Parathyroid adenoma (tissue), 2 donors: Measurements from ENCODE around the gene TREH.

Source experiments
- H2AFZ ChIP-seq: fragments of 300-600 bp; sonication (generic); one replicate; pipeline ENCODE4 v1.7.0; 2017; ENCODE audit warnings: antibody characterized with exemption, mild to moderate bottlenecking
- H3K27ac ChIP-seq: fragments of 300-600 bp; sonication (generic); one replicate; pipeline ENCODE4 v1.7.0; 2017
- H3K27me3 ChIP-seq: fragments of 300-600 bp; sonication (generic); one replicate; pipeline ENCODE4 v1.7.0; 2017; ENCODE audit warnings: low read length; ENCODE audit not compliant: control insufficient read depth, insufficient read depth
- H3K36me3 ChIP-seq: fragments of 300-600 bp; sonication (generic); one replicate; pipeline ENCODE4 v1.7.0; 2017; ENCODE audit warnings: low read length; ENCODE audit not compliant: control insufficient read depth, insufficient read depth
- H3K4me1 ChIP-seq: fragments of 300-600 bp; sonication (generic); one replicate; pipeline ENCODE4 v1.7.0; 2017; ENCODE audit warnings: control low read depth
- H3K4me2 ChIP-seq: fragments of 300-600 bp; sonication (generic); one replicate; pipeline ENCODE4 v1.7.0; 2017; ENCODE audit warnings: low read length
- H3K4me3 ChIP-seq: fragments of 300-600 bp; sonication (generic); one replicate; pipeline ENCODE4 v1.7.0; 2017; ENCODE audit warnings: low read depth, low read length
- H3K79me2 ChIP-seq: fragments of 300-600 bp; sonication (generic); one replicate; pipeline ENCODE4 v1.7.0; 2017; ENCODE audit warnings: control low read depth
- H3K9ac ChIP-seq: fragments of 300-600 bp; sonication (generic); one replicate; pipeline ENCODE4 v1.7.0; 2017; ENCODE audit warnings: mild to moderate bottlenecking
- H3K9me3 ChIP-seq: fragments of 300-600 bp; sonication (generic); one replicate; pipeline ENCODE4 v1.7.0; 2017; ENCODE audit warnings: low read length; ENCODE audit not compliant: control insufficient read depth
- CTCF ChIP-seq: fragments of 300-600 bp; sonication (generic); IDR thresholded peaks from one replicate; pipeline ENCODE4 v1.7.0; 2017; ENCODE audit warnings: antibody characterized with exemption, mild to moderate bottlenecking
- donor health status: primary hyperparathyroidism.

Gene TREH

DNA sequence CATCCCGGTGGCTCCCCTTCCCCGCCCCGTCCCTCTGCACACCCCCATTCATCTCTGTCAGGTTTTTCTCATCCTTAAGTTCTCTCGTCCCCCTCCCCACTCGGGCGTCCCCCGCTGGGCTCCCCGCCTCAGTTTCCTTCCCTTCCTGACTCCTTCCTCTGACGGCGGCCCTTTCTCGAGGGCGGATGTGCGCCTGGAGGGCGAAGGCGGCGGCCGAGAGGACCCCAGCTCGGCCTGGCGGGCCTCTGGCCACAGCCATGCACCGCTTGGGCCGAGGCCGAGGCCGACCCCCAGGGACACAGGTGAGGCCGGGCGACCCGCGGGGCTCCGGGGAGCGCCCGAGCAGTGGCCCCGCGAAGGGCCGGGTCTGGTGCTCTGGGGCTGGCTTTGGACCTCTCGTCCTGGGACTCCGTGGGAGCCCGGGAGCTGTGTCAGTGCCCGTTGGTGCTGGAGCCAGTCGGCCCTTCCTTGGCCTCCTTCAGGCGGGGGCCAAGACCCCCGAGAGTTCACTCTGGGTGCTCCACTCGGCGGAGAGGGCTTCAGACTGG is 69.2 kb downstream of the TREH start:
- peak overlapping the region; percentile 27 for H3K4me3 ChIP-seq
- no peaks in the 10 kb centered on the region for H3K27me3 ChIP-seq
- peak overlapping the region; percentile 56 for H3K27ac ChIP-seq
- no peak overlapping the region for H3K9ac ChIP-seq
- no peaks in the 10 kb centered on the region for H3K4me1 ChIP-seq
- TF ChIP-seq CTCF: no peak
- H3K4me2 ChIP-seq: peak overlapping the region; percentile 22
- H3K79me2 ChIP-seq: no peaks in the 10 kb centered on the region
- peak overlapping the region; percentile 50 for H2AFZ ChIP-seq
- H3K9me3 ChIP-seq: no peaks in the 10 kb centered on the region
- no peaks in the 10 kb centered on the region for H3K36me3 ChIP-seq

DNA sequence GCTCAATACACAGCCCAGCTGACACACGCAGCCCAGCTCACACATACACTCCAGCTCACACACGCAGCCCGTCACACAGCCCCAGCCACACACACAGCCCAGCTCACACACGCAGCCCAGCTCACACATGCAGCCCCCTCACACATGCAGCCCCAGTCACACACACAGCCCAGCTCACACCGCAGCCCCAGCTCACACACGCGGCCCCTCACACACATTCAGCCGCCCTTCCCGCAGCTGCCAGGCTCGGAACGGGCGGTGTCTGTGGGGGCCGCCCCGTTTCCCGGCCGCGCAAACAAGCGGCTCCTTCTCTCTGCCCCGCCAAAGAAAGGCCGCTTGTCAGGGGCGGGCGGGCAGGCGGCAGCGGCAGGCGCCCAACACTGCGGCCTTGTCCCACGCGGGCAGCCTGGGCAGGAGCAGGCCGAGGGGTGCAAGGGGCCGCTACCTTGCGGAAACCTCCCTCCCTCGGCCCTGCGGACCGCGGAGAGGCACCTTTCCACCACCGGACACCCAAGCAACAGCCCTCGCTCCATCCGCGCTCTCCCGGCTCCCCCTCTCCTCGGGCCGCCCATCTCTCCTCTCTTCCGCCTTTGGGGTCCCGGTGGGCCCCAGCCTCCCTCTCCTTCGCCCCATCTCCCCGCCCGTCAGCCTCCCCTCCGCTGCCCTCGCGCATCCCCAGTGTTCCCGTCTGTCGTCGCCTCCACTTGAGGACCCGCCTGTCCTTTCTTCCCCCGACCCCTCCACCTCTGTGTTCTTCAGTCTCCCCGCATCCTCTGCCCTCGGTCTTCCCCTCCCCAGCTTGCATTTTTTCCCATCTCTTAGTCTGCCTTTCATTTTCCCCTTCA is 69.8 kb downstream of the TREH start:
- Histone ChIP-seq H2AFZ (no peak overlapping the region), H3K4me2 (peak overlapping the region; percentile 22), H3K4me3 (peak overlapping the region; percentile 27), H3K36me3 (no peaks in the 10 kb centered on the region), H3K79me2 (no peaks in the 10 kb centered on the region), H3K27me3 (no peaks in the 10 kb centered on the region), H3K9ac (no peak overlapping the region), H3K27ac (peak overlapping the region; percentile 56), H3K9me3 (no peaks in the 10 kb centered on the region), H3K4me1 (no peaks in the 10 kb centered on the region)
- no peak for TF ChIP-seq CTCF

- peak overlapping the region; percentile 57 for H3K27ac ChIP-seq
- H3K9ac ChIP-seq: no peak overlapping the region
- H3K4me2 ChIP-seq: peak overlapping the region; percentile 54
- no peaks in the 10 kb centered on the region for H3K4me1 ChIP-seq
- no peaks in the 10 kb centered on the region for H3K79me2 ChIP-seq
- no peak for TF ChIP-seq CTCF
- no peaks in the 10 kb centered on the region for H3K36me3 ChIP-seq
- peak overlapping the region; percentile 46 for H3K4me3 ChIP-seq
- H3K27me3 ChIP-seq: no peaks in the 10 kb centered on the region
- H3K9me3 ChIP-seq: no peaks in the 10 kb centered on the region
- peak overlapping the region; percentile 75 for H2AFZ ChIP-seq
These were observed 70.9 kb downstream of the TREH start for GRCh38 chr11:118608360-118609227.

GRCh38 chr11:118607401-118608359 is 71.8 kb downstream of the TREH start, which contains the start of gene PHLDB1:
Gene PHLDB1, plus strand, starts transcription at chr11:118607615. Its CDS starts 6,222 bp downstream, at chr11:118613837.
- Histone ChIP-seq H2AFZ (peak within 1 kb of the TSS; percentile 75), H3K36me3 (no peaks in the 10 kb centered on the region), H3K4me3 (peak within 1 kb of the TSS; percentile 46), H3K79me2 (no peaks in the 10 kb centered on the region), H3K4me1 (no peaks in the 10 kb centered on the region), H3K4me2 (peak within 1 kb of the TSS; percentile 54), H3K9me3 (no peaks in the 10 kb centered on the region), H3K9ac (no peak within 1 kb of the TSS), H3K27ac (peak within 1 kb of the TSS; percentile 57), H3K27me3 (no peaks in the 10 kb centered on the region)
- TF ChIP-seq CTCF: peak; percentile 47
